ENCODE measurements around the gene VIPR2. TPM values are rescaled to one million over a fixed set of nuclear protein-coding genes. Genes with fewer than 3 reads are reported as not detected.

The VIPR2 gene
- total RNA-seq, 1 experiment from 2014 or later: not detected

DNA sequence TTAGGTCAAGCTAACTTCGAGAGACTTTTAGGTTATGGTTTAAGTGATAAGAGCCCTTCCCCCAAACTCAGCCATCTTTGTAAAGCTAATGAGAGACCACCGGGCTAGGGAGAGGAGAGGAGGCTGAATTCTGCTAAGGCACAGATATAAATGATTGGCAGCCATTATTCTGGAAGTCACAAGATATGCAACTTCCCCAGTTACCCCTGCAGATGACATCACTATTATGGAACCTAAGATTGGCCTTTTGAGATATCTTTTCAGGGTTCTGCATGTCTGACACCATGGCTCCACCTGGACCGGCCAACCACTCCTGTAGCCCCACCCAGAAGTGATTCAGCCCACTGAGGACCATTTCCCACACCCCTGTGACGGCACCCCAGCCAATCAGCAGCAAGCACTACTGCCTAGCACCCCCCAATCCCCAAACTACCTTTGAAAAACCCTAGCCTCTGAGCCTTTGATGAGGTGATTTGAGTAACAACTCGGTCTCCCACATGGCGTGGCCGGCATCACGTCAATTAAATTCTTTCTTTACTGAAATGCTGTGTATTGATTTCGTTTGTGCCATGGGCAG lies 14.4 kb downstream of the VIPR2 start:
- no peak for DNase-seq (ENCODE audit: unreplicated experiment)
- BruUV-seq (replicated peaks): no TSS peak
- POLR2A ChIA-PET: no interaction called here
- Mint-ChIP-seq H3K27ac (ENCODE audit: low read depth, unreplicated experiment) (no peak overlapping the region), H3K9me3 (ENCODE audit: unreplicated experiment) (no peaks in the 10 kb centered on the region), H3K36me3 (ENCODE audit: insufficient read depth, unreplicated experiment) (no peaks in the 10 kb centered on the region), H3K4me1 (ENCODE audit: insufficient read depth, unreplicated experiment) (no peaks in the 10 kb centered on the region), H3K27me3 (ENCODE audit: insufficient read depth, unreplicated experiment) (peaks cover 45% of the 10 kb centered on the region), H3K4me3 (ENCODE audit: unreplicated experiment) (no peak overlapping the region)
- TF ChIP-seq CTCF (IDR thresholded peaks at IDR 0.05; ENCODE audit: unreplicated experiment): no peak
- intact Hi-C loops (cut with micrococcal nuclease): no loop called here
- CTCF ChIA-PET: no interaction called here

DNA sequence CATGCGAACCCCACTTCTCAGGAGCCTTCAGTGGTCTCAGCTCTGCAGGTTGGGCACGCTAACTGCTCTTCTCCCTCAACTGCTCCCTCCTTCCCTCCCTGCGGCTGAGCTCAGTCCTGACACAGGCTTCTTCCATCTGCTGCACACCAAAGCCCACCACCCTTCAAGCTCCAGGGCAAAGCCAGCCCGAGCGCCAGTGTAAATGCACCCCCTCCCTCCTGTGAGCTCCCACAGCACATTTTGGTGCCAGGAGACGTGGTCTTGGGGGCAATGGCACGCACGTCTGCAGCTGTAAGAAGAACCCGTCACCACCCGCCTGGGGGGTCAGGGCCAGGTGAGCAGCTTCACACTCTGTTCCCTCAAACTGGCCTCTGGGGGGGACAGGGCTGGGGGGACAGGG lies 15.9 kb downstream of the VIPR2 start:
- CTCF ChIA-PET: interaction anchor here (0.7 kb wide), 1 partner anchor 92 kb away, joined by 4 read pairs; no protein-coding TSS in a partner anchor
- no TSS peak for BruUV-seq (replicated peaks)

DNA sequence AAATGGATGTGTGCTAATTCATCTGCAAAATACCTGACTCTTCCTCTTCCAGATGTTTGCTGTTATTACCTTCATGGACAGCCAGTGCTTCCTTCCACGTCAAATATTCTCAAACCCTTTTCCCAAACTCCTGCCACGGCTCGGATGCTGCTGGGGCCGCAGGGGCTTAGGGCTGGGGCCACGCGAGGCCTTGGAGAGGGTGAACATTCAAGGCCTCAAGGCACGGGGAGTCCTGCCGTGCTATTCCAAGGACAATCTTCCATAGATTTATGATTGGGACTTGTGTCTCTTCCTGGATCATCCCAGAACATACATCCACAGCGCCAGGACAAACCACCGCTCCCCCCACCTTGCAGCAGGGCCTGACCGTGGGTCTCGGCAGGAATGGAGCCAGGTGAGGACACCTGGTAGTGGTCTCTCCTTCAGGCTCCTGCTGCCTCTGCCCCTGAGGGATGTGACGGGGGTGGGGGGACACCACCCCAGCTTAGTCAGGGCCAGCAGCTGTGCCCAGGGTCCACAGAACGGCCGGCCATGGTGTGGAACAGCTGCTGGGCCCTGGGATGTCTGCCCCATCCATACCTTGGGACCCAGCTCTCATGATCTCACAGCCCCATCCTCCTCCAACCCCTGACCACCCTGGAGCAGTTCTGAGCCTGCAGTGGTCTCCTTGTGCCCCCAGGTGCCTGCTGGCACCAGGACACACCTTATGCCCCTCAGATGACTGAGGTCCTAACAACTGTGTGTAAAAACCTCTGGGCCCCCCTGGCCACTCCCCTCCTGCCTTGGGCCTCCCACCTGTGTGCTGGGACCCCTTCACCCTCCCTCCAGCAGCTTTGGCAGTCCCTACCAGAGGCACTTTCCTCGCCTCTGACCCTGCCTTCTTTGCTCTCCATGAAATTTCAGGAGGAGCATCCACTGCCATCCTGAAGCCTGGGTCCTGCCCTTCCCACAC lies 16.7 kb downstream of the VIPR2 start:
- ChIA-PET CTCF (interaction anchor here (0.7 kb wide), 1 partner anchor 93 kb away, joined by 4 read pairs; no protein-coding TSS in a partner anchor), POLR2A (interaction anchor here (0.6 to 0.8 kb wide), 2 partner anchors 30 to 80 kb away, joined by 3 read pairs; no protein-coding TSS in a partner anchor)
- no peaks in the 10 kb centered on the region for H3K36me3 Mint-ChIP-seq (ENCODE audit: insufficient read depth, unreplicated experiment)
- intact Hi-C loops (cut with micrococcal nuclease): no loop called here
- no peaks in the 10 kb centered on the region for H3K4me1 Mint-ChIP-seq (ENCODE audit: insufficient read depth, unreplicated experiment)
- no peak overlapping the region for H3K27ac Mint-ChIP-seq (ENCODE audit: low read depth, unreplicated experiment)
- no peak for TF ChIP-seq CTCF (IDR thresholded peaks at IDR 0.05; ENCODE audit: unreplicated experiment)
- no peak overlapping the region for H3K4me3 Mint-ChIP-seq (ENCODE audit: unreplicated experiment)
- no peaks in the 10 kb centered on the region for H3K9me3 Mint-ChIP-seq (ENCODE audit: unreplicated experiment)
- no peak for DNase-seq (ENCODE audit: unreplicated experiment)
- no TSS peak for BruUV-seq (replicated peaks)
- peaks cover 65% of the 10 kb centered on the region for H3K27me3 Mint-ChIP-seq (ENCODE audit: insufficient read depth, unreplicated experiment)

More for the DNA sequence above, 15.9 kb downstream of the VIPR2 start:
- no peak overlapping the region for H3K4me3 Mint-ChIP-seq (ENCODE audit: unreplicated experiment)
- peaks cover 60% of the 10 kb centered on the region for H3K27me3 Mint-ChIP-seq (ENCODE audit: insufficient read depth, unreplicated experiment)
- H3K4me1 Mint-ChIP-seq (ENCODE audit: insufficient read depth, unreplicated experiment): no peaks in the 10 kb centered on the region
- TF ChIP-seq CTCF (IDR thresholded peaks at IDR 0.05; ENCODE audit: unreplicated experiment): no peak
- no peaks in the 10 kb centered on the region for H3K36me3 Mint-ChIP-seq (ENCODE audit: insufficient read depth, unreplicated experiment)
- no peak overlapping the region for H3K27ac Mint-ChIP-seq (ENCODE audit: low read depth, unreplicated experiment)
- intact Hi-C loops (cut with micrococcal nuclease): no loop called here
- DNase-seq (ENCODE audit: unreplicated experiment): no peak
- no peaks in the 10 kb centered on the region for H3K9me3 Mint-ChIP-seq (ENCODE audit: unreplicated experiment)
- POLR2A ChIA-PET: interaction anchor here (0.6 to 0.8 kb wide), 2 partner anchors 30 to 81 kb away, joined by 3 read pairs; no protein-coding TSS in a partner anchor
